ENCODE data around the gene HOXD12.

Gene HOXD12

GRCh38 chr2:176066645-176067588 is 32.7 kb upstream of the HOXD12 start:
- no peak overlapping the region for H3K4me2 ChIP-seq (ENCODE audit: low read depth, low read length)
- no peaks in the 10 kb centered on the region for H3K9me3 ChIP-seq (replicated peaks; ENCODE audit: insufficient read depth, low read length)
- H3K27ac ChIP-seq (ENCODE audit: low read length), result no peak overlapping the region
- no peaks in the 10 kb centered on the region for H3K4me1 ChIP-seq (ENCODE audit: low read length)
- TF ChIP-seq CTCF (IDR thresholded peaks at IDR 0.05; ENCODE audit: low read length) (no peak), EZH2 (optimal IDR thresholded peaks at IDR 0.05; ENCODE audit: low read depth, low read length) (no peak), EZH2phosphoT487 (IDR thresholded peaks at IDR 0.05; ENCODE audit: low read length) (no peak)
- no peaks in the 10 kb centered on the region for H3K36me3 ChIP-seq (replicated peaks; ENCODE audit: insufficient read depth, low read length)
- no peak for DNase-seq
- no peaks in the 10 kb centered on the region for H4K20me1 ChIP-seq (ENCODE audit: insufficient read depth, low read length)
- no peaks in the 10 kb centered on the region for H3K27me3 ChIP-seq (replicated peaks; ENCODE audit: insufficient read depth, low read length)
- H3F3A ChIP-seq (ENCODE audit: insufficient read depth, low read length), result no peaks in the 10 kb centered on the region
- H3K9me2 ChIP-seq (replicated peaks; ENCODE audit: insufficient read depth, low read length), result no peaks in the 10 kb centered on the region
- no peak overlapping the region for H2AFZ ChIP-seq (ENCODE audit: low read length)
- no peak overlapping the region for H3K9ac ChIP-seq (ENCODE audit: low read length)
- no peaks in the 10 kb centered on the region for H3K79me2 ChIP-seq (ENCODE audit: low read length)
- no peak overlapping the region for H3K4me3 ChIP-seq (ENCODE audit: low read length)

GRCh38 chr2:176067589-176068418 is 31.8 kb upstream of the HOXD12 start:
- no peak overlapping the region for H3K9ac ChIP-seq (ENCODE audit: low read length)
- H3F3A ChIP-seq (ENCODE audit: insufficient read depth, low read length), result no peaks in the 10 kb centered on the region
- H3K9me2 ChIP-seq (replicated peaks; ENCODE audit: insufficient read depth, low read length), result no peaks in the 10 kb centered on the region
- no peaks in the 10 kb centered on the region for H3K27me3 ChIP-seq (replicated peaks; ENCODE audit: insufficient read depth, low read length)
- H3K9me3 ChIP-seq (replicated peaks; ENCODE audit: insufficient read depth, low read length), result no peaks in the 10 kb centered on the region
- H3K4me2 ChIP-seq (ENCODE audit: low read depth, low read length), result no peak overlapping the region
- no peak overlapping the region for H2AFZ ChIP-seq (ENCODE audit: low read length)
- H3K4me3 ChIP-seq (ENCODE audit: low read length), result no peak overlapping the region
- H4K20me1 ChIP-seq (ENCODE audit: insufficient read depth, low read length), result no peaks in the 10 kb centered on the region
- no peaks in the 10 kb centered on the region for H3K36me3 ChIP-seq (replicated peaks; ENCODE audit: insufficient read depth, low read length)
- no peak for DNase-seq
- H3K79me2 ChIP-seq (ENCODE audit: low read length), result no peaks in the 10 kb centered on the region
- H3K4me1 ChIP-seq (ENCODE audit: low read length), result no peaks in the 10 kb centered on the region
- TF ChIP-seq EZH2 (optimal IDR thresholded peaks at IDR 0.05; ENCODE audit: low read depth, low read length), result no peak
- no peak for TF ChIP-seq CTCF (IDR thresholded peaks at IDR 0.05; ENCODE audit: low read length)
- no peak for TF ChIP-seq EZH2phosphoT487 (IDR thresholded peaks at IDR 0.05; ENCODE audit: low read length)
- H3K27ac ChIP-seq (ENCODE audit: low read length), result no peak overlapping the region

- Histone ChIP-seq H2AFZ (ENCODE audit: low read length) (no peak overlapping the region), H3K27ac (ENCODE audit: low read length) (no peak overlapping the region), H3K9ac (ENCODE audit: low read length) (no peak overlapping the region), H3K9me3 (replicated peaks; ENCODE audit: insufficient read depth, low read length) (no peaks in the 10 kb centered on the region), H3K9me2 (replicated peaks; ENCODE audit: insufficient read depth, low read length) (no peaks in the 10 kb centered on the region), H3K4me2 (ENCODE audit: low read depth, low read length) (no peak overlapping the region), H3K27me3 (replicated peaks; ENCODE audit: insufficient read depth, low read length) (no peaks in the 10 kb centered on the region), H3K79me2 (ENCODE audit: low read length) (no peaks in the 10 kb centered on the region), H3K4me1 (ENCODE audit: low read length) (no peaks in the 10 kb centered on the region), H3K36me3 (replicated peaks; ENCODE audit: insufficient read depth, low read length) (no peaks in the 10 kb centered on the region), H3F3A (ENCODE audit: insufficient read depth, low read length) (no peaks in the 10 kb centered on the region), H4K20me1 (ENCODE audit: insufficient read depth, low read length) (no peaks in the 10 kb centered on the region), H3K4me3 (ENCODE audit: low read length) (no peak overlapping the region)
- no peak for DNase-seq
- no peak for TF ChIP-seq CTCF (IDR thresholded peaks at IDR 0.05; ENCODE audit: low read length)
- no peak for TF ChIP-seq EZH2phosphoT487 (IDR thresholded peaks at IDR 0.05; ENCODE audit: low read length)
- TF ChIP-seq EZH2 (optimal IDR thresholded peaks at IDR 0.05; ENCODE audit: low read depth, low read length), result no peak
Observed at GRCh38 chr2:176068419-176068832, 31.2 kb upstream of the HOXD12 start.

Measured in MM.1S (cell line).